ENCODE results near the gene TTLL12. TPM values are rescaled to one million over a fixed set of nuclear protein-coding genes. Genes with fewer than 3 reads are reported as not detected.

Gene TTLL12
- total RNA-seq, 1 experiment from 2014 or later, result 100 TPM

GRCh38 chr22:43230971-43231723 lies 44.2 kb upstream of the TTLL12 start:
- no peaks in the 10 kb centered on the region for H3K9me3 ChIP-seq (ENCODE audit: control insufficient read depth in 1 of 2, insufficient read depth in 1 of 2, low read depth in 1 of 2, low read length in 2 of 2)
- H3K27me3 ChIP-seq (ENCODE audit: insufficient read depth, low read length), result no peaks in the 10 kb centered on the region
- TF ChIP-seq RAD21 (IDR thresholded peaks at IDR 0.05; ENCODE audit: low read depth) (peak; percentile 90), CEBPB (IDR thresholded peaks at IDR 0.05; ENCODE audit: low read depth) (no peak)
- TF ChIP-seq, protein P1, sequence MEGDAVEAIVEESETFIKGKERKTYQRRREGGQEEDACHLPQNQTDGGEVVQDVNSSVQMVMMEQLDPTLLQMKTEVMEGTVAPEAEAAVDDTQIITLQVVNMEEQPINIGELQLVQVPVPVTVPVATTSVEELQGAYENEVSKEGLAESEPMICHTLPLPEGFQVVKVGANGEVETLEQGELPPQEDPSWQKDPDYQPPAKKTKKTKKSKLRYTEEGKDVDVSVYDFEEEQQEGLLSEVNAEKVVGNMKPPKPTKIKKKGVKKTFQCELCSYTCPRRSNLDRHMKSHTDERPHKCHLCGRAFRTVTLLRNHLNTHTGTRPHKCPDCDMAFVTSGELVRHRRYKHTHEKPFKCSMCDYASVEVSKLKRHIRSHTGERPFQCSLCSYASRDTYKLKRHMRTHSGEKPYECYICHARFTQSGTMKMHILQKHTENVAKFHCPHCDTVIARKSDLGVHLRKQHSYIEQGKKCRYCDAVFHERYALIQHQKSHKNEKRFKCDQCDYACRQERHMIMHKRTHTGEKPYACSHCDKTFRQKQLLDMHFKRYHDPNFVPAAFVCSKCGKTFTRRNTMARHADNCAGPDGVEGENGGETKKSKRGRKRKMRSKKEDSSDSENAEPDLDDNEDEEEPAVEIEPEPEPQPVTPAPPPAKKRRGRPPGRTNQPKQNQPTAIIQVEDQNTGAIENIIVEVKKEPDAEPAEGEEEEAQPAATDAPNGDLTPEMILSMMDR (IDR thresholded peaks at IDR 0.05 in 2 of 3, conservative IDR thresholded peaks at IDR 0.05 in 1 of 3; ENCODE audit: borderline replicate concordance in 1 of 3, insufficient read depth in 1 of 3, low read depth in 2 of 3, low read length in 2 of 3), result peak; percentile 95 to 98 (median 97)
- no peak overlapping the region for H3K27ac ChIP-seq (ENCODE audit: low read depth, low read length)
- H3K4me2 ChIP-seq (ENCODE audit: low read length), result peak overlapping the region; percentile 30
- intact Hi-C loops (cut with micrococcal nuclease), result loop anchor here (1.0 to 2.0 kb wide), 3 partner anchors 40 to 154 kb away; no protein-coding TSS in a partner anchor
- RAD21 ChIA-PET (ENCODE audit: low non-redundant PET in 1 of 2, low total read pairs in 2 of 2, uncharacterized antibody in 2 of 2, unreplicated experiment in 2 of 2), result interaction anchor here (0.7 to 2.0 kb wide), 6 partner anchors 39 to 115 kb away, joined by 3 to 12 read pairs (median 5); no protein-coding TSS in a partner anchor
- no peaks in the 10 kb centered on the region for H3K79me2 ChIP-seq (ENCODE audit: insufficient read depth, low read length)
- no peak overlapping the region for H2AFZ ChIP-seq (ENCODE audit: low read depth, low read length, poor library complexity, severe bottlenecking)
- H3K36me3 ChIP-seq (ENCODE audit: control insufficient read depth in 1 of 2, insufficient read depth in 2 of 2, low read length in 2 of 2), result no peaks in the 10 kb centered on the region
- no peak overlapping the region for H3K9ac ChIP-seq (ENCODE audit: low read length)
- peaks cover 0 to 7% of the 10 kb centered on the region in 2 experiments; a peak in 1 of 4 replicates for H3K4me1 ChIP-seq (ENCODE audit: control insufficient read depth in 1 of 2, insufficient read depth in 2 of 2, low read length in 2 of 2)
- POLR2A ChIA-PET, result no interaction called here
- H3K4me3 ChIP-seq (replicated peaks in 1 of 2; ENCODE audit: low read depth in 1 of 2, low read length in 2 of 2), result no peak overlapping the region
- no peaks in the 10 kb centered on the region for H3K9me2 ChIP-seq (ENCODE audit: insufficient read depth)
- H4K20me1 ChIP-seq (ENCODE audit: insufficient read depth), result no peaks in the 10 kb centered on the region
- CTCF ChIA-PET, result interaction anchor here (0.6 to 6.0 kb wide), 19 partner anchors 9 to 610 kb away, joined by 3 to 66 read pairs (median 4); partner anchors contain the start of gene SCUBE1
- BruUV-seq (replicated peaks), result no TSS peak
- peak; percentile 83 for ATAC-seq
- DNase-seq (ENCODE audit: low read depth, low spot score), result peak; percentile 51

GRCh38 chr22:43230571-43230970 lies 43.6 kb upstream of the TTLL12 start:
- H2AFZ ChIP-seq (ENCODE audit: low read depth, low read length, poor library complexity, severe bottlenecking), result no peak overlapping the region
- H3K9me3 ChIP-seq (ENCODE audit: control insufficient read depth in 1 of 2, insufficient read depth in 1 of 2, low read depth in 1 of 2, low read length in 2 of 2), result no peaks in the 10 kb centered on the region
- intact Hi-C loops (cut with micrococcal nuclease), result loop anchor here (2.0 kb wide), 1 partner anchor 40 kb away; no protein-coding TSS in a partner anchor
- CTCF ChIA-PET, result interaction anchor here (1.6 to 6.0 kb wide), 4 partner anchors 40 to 154 kb away, joined by 7 to 66 read pairs (median 24); partner anchors contain the start of gene SCUBE1
- ATAC-seq, result no peak
- POLR2A ChIA-PET, result no interaction called here
- H3K27me3 ChIP-seq (ENCODE audit: insufficient read depth, low read length), result no peaks in the 10 kb centered on the region
- H3K9ac ChIP-seq (ENCODE audit: low read length), result no peak overlapping the region
- no peaks in the 10 kb centered on the region for H3K79me2 ChIP-seq (ENCODE audit: insufficient read depth, low read length)
- no peaks in the 10 kb centered on the region for H4K20me1 ChIP-seq (ENCODE audit: insufficient read depth)
- no peak overlapping the region for H3K4me2 ChIP-seq (ENCODE audit: low read length)
- RAD21 ChIA-PET (ENCODE audit: low non-redundant PET in 1 of 2, low total read pairs in 2 of 2, uncharacterized antibody in 2 of 2, unreplicated experiment in 2 of 2), result interaction anchor here in 1 of 2 experiments (1.5 kb wide), 1 partner anchor 116 kb away, joined by 12 read pairs; no protein-coding TSS in a partner anchor
- no peak for DNase-seq (ENCODE audit: low read depth, low spot score)
- H3K4me3 ChIP-seq (replicated peaks in 1 of 2; ENCODE audit: low read depth in 1 of 2, low read length in 2 of 2), result no peak overlapping the region
- H3K4me1 ChIP-seq (ENCODE audit: control insufficient read depth in 1 of 2, insufficient read depth in 2 of 2, low read length in 2 of 2), result peaks cover 0 to 7% of the 10 kb centered on the region in 2 experiments; a peak in 1 of 4 replicates
- no peak overlapping the region for H3K27ac ChIP-seq (ENCODE audit: low read depth, low read length)
- H3K36me3 ChIP-seq (ENCODE audit: control insufficient read depth in 1 of 2, insufficient read depth in 2 of 2, low read length in 2 of 2), result no peaks in the 10 kb centered on the region
- no peaks in the 10 kb centered on the region for H3K9me2 ChIP-seq (ENCODE audit: insufficient read depth)
- BruUV-seq (replicated peaks), result no TSS peak
- TF ChIP-seq EGR1 (IDR thresholded peaks at IDR 0.05; ENCODE audit: low read depth), result no peak
- TF ChIP-seq SRF (IDR thresholded peaks at IDR 0.05; ENCODE audit: low read depth), result no peak
- no peak for TF ChIP-seq ZBTB33 (IDR thresholded peaks at IDR 0.05; ENCODE audit: extremely low read depth, insufficient replicate concordance, low read length)
- TF ChIP-seq SIN3A (IDR thresholded peaks at IDR 0.05; ENCODE audit: low read depth), result no peak
- no peak for TF ChIP-seq EZH2phosphoT487 (IDR thresholded peaks at IDR 0.05; ENCODE audit: borderline replicate concordance)
- no peak for TF ChIP-seq POLR2AphosphoS5 (IDR thresholded peaks at IDR 0.05; ENCODE audit: low read depth, low read length)
- no peak for TF ChIP-seq JUND (IDR thresholded peaks at IDR 0.05)
- no peak for TF ChIP-seq EZH2 (IDR thresholded peaks at IDR 0.05)
- TF ChIP-seq TCF7L2 (IDR thresholded peaks at IDR 0.05; ENCODE audit: borderline replicate concordance, extremely low read depth, insufficient read depth, insufficient read length), result no peak
- no peak for TF ChIP-seq YY1 (IDR thresholded peaks at IDR 0.05; ENCODE audit: extremely low read depth, insufficient replicate concordance, low read depth, low read length)
- TF ChIP-seq POLR2A (IDR thresholded peaks at IDR 0.05; ENCODE audit: borderline replicate concordance, extremely low read depth, insufficient read depth, insufficient read length), result no peak
- TF ChIP-seq FOSL1 (IDR thresholded peaks at IDR 0.05; ENCODE audit: low read depth), result no peak

Measured in HCT116 (cell line).